CD4-positive, alpha-beta T cell (primary cell): ENCODE results near the gene TBC1D22A. TPM values are rescaled to one million over a fixed set of nuclear protein-coding genes. Genes with fewer than 3 reads are reported as not detected.

Experiments
- ATAC-seq: fragments of 200-7000 bp; cut with Tn5 transposase; one replicate; pipeline ENCODE4 v1.10.0; 2022; ENCODE audit warnings: mild to moderate bottlenecking; ENCODE audit not compliant: poor library complexity
- CTCF ChIA-PET: fragments of 350-600 bp; sonication (Branson Sonifier 250); formaldehyde crosslinking; loops from one replicate; lab custom pipeline; 2021; ENCODE audit warnings: antibody characterized with exemption, inconsistent platforms; lab: Charles Lee
- POLR2A ChIA-PET: fragments of 350-600 bp; sonication (Branson Sonifier 250); formaldehyde crosslinking; loops from one replicate; lab custom pipeline; 2021; ENCODE audit warnings: antibody characterized with exemption, inconsistent platforms; lab: Charles Lee
- DNase-seq, 14 experiments: peaks; one replicate each; pipeline ENCODE4 v3.0.0-alpha.2; 2013 to 2020; ENCODE audit warnings: mixed read lengths in 2 of 14
- H3K27ac ChIP-seq, 2 donors: one replicate each; pipeline versions ENCODE4 v1.5.1 to v1.7.0; 2013; ENCODE audit warnings: low read length in 2 of 2, low read depth in 1 of 2, mild to moderate bottlenecking in 1 of 2
- H3K27me3 ChIP-seq, 2 experiments: 1 replicate in 1 of 2; 2 replicates in 1 of 2; pipeline versions ENCODE4 v1.6.1 to v1.7.0; 2013; ENCODE audit warnings: low read length in 2 of 2, control low read depth in 1 of 2, mild to moderate bottlenecking in 1 of 2, moderate library complexity in 1 of 2; ENCODE audit not compliant: insufficient read depth in 2 of 2, control insufficient read depth in 1 of 2
- H3K36me3 ChIP-seq: one replicate; pipeline ENCODE4 v1.6.1; 2013; ENCODE audit warnings: low read length, control low read depth; ENCODE audit not compliant: insufficient read depth
- H3K4me1 ChIP-seq: one replicate; pipeline ENCODE4 v1.6.1; 2013; ENCODE audit warnings: low read length, control low read depth; ENCODE audit not compliant: insufficient read depth
- H3K4me3 ChIP-seq: one replicate; pipeline ENCODE4 v1.5.1; 2013; ENCODE audit warnings: mild to moderate bottlenecking, low read length, moderate library complexity
- H3K9me3 ChIP-seq, 2 experiments: 1 replicate in 1 of 2; 2 replicates in 1 of 2; pipeline versions ENCODE4 v1.6.1 to v1.7.0; 2013; ENCODE audit warnings: low read length in 2 of 2, mild to moderate bottlenecking in 2 of 2, control low read depth in 1 of 2, moderate library complexity in 1 of 2; ENCODE audit not compliant: control insufficient read depth in 1 of 2, insufficient read depth in 1 of 2
- H3K27ac Mint-ChIP-seq: one replicate; pipeline ENCODE4 v1.8.0; 2020; ENCODE audit warnings: mixed read lengths
- H3K27me3 Mint-ChIP-seq: one replicate; pipeline ENCODE4 v1.8.0; 2021; ENCODE audit warnings: mixed read lengths
- H3K36me3 Mint-ChIP-seq: one replicate; pipeline ENCODE4 v1.8.0; 2021; ENCODE audit warnings: low read depth, mixed read lengths
- H3K4me1 Mint-ChIP-seq: one replicate; pipeline ENCODE4 v1.8.0; 2021; ENCODE audit warnings: low read depth, mixed read lengths
- H3K4me3 Mint-ChIP-seq: one replicate; pipeline ENCODE4 v1.8.0; 2020; ENCODE audit warnings: mild to moderate bottlenecking, mixed read lengths
- H3K9me3 Mint-ChIP-seq: one replicate; pipeline ENCODE4 v1.8.0; 2020; ENCODE audit warnings: mixed read lengths
- CTCF ChIP-seq: fragments of 200-600 bp; IDR thresholded peaks from one replicate; pipeline ENCODE4 v1.8.0; 2022; ENCODE audit warnings: antibody characterized with exemption, mild to moderate bottlenecking
- intact Hi-C, 2 experiments: fragments of 100-400 bp; cut with DNase I in 1 of 2; cut with micrococcal nuclease in 1 of 2; formaldehyde crosslinking; loops; one replicate each; pipeline versions ENCODE4 v1.15.1 to v1.9.0; 2023 to 2025; cut with DNase I, micrococcal nuclease
- total RNA-seq, 174 experiments: library from RNA in 2 of 174; stranded (reverse) in 2 of 174; gene quantifications; one replicate each; pipeline ENCODE4 v1.2.3 and lab custom pipeline; 2021 to 2026

TBC1D22A gene
- total RNA-seq, 2 experiments from 2014 or later, result 27.1 to 31.7 TPM

GRCh38 chr22:47113853-47114415 is 351.5 kb downstream of the TBC1D22A start:
- H3K9me3 ChIP-seq, result no peaks in the 10 kb centered on the region
- H3K27me3 ChIP-seq, result no peaks in the 10 kb centered on the region
- Mint-ChIP-seq H3K36me3 (peaks cover 30% of the 10 kb centered on the region), H3K27ac (no peak overlapping the region), H3K27me3 (no peaks in the 10 kb centered on the region), H3K9me3 (no peaks in the 10 kb centered on the region), H3K4me3 (no peak overlapping the region), H3K4me1 (no peaks in the 10 kb centered on the region)
- H3K4me3 ChIP-seq, result no peak overlapping the region
- H3K4me1 ChIP-seq, result no peaks in the 10 kb centered on the region
- no peak for DNase-seq
- POLR2A ChIA-PET, result no interaction called here
- no peak overlapping the region for H3K27ac ChIP-seq
- no peak for TF ChIP-seq CTCF
- CTCF ChIA-PET, result no interaction called here
- intact Hi-C loops, result no loop called here
- H3K36me3 ChIP-seq, result peaks cover 23% of the 10 kb centered on the region
- no peak for ATAC-seq

- Mint-ChIP-seq H3K9me3 (no peaks in the 10 kb centered on the region), H3K27me3 (no peaks in the 10 kb centered on the region), H3K4me1 (no peaks in the 10 kb centered on the region), H3K4me3 (no peak overlapping the region), H3K36me3 (peaks cover 21% of the 10 kb centered on the region), H3K27ac (no peak overlapping the region)
- ATAC-seq (no peak), DNase-seq (no peak)
- no peak overlapping the region for H3K27ac ChIP-seq
- H3K27me3 ChIP-seq, result no peaks in the 10 kb centered on the region
- POLR2A ChIA-PET, result no interaction called here
- intact Hi-C loops, result no loop called here
- TF ChIP-seq CTCF, result no peak
- no peaks in the 10 kb centered on the region for H3K9me3 ChIP-seq
- CTCF ChIA-PET, result no interaction called here
- no peak overlapping the region for H3K4me3 ChIP-seq
- no peaks in the 10 kb centered on the region for H3K4me1 ChIP-seq
- H3K36me3 ChIP-seq, result peaks cover 23% of the 10 kb centered on the region
Measured at GRCh38 chr22:47114813-47115517, 352.5 kb downstream of the TBC1D22A start.

GRCh38 chr22:47115518-47115890 is 353.1 kb downstream of the TBC1D22A start:
- TF ChIP-seq CTCF, result no peak
- POLR2A ChIA-PET, result no interaction called here
- peaks cover 23% of the 10 kb centered on the region for H3K36me3 ChIP-seq
- DNase-seq (no peak), ATAC-seq (no peak)
- no peaks in the 10 kb centered on the region for H3K27me3 ChIP-seq
- Mint-ChIP-seq H3K4me3 (no peak overlapping the region), H3K27me3 (no peaks in the 10 kb centered on the region), H3K4me1 (no peaks in the 10 kb centered on the region), H3K36me3 (peaks cover 18% of the 10 kb centered on the region), H3K9me3 (no peaks in the 10 kb centered on the region), H3K27ac (no peak overlapping the region)
- no peaks in the 10 kb centered on the region for H3K4me1 ChIP-seq
- H3K27ac ChIP-seq, result no peak overlapping the region
- intact Hi-C loops, result no loop called here
- H3K4me3 ChIP-seq, result no peak overlapping the region
- H3K9me3 ChIP-seq, result no peaks in the 10 kb centered on the region
- CTCF ChIA-PET, result no interaction called here
